SK-MEL-5 (cell line): ENCODE results near the gene PPP1R12C. TPM values are rescaled to one million over a fixed set of nuclear protein-coding genes. Genes with fewer than 3 reads are reported as not detected.
"Not testable (repeated sequence)": the region's sequence is repeated elsewhere in the genome, so short reads cannot be mapped to it uniquely, and the experiment has no call there.

ENCODE experiments used
- DNase-seq: peaks from one replicate; pipeline ENCODE4 v3.0.0-alpha.2; 2016; ENCODE audit warnings: low read depth, low spot score
- in situ Hi-C: cut with HindIII; loops from 2 replicates; pipeline ENCODE4 v1.10.0; 2016; ENCODE audit warnings: low sequenced_read_pairs, high pct_unique_total_duplicates, low pct_unique_long_range_greater_than_20kb
- total RNA-seq: library from RNA; depleted of rRNA; stranded (reverse); fragments of >200 nt; shearing (Covaris generic); gene quantifications from 2 replicates; pipeline ENCODE4 v1.2.3, GENCODE V29; 2014

PPP1R12C gene
- total RNA-seq, 1 experiment from 2014 or later: 35.1 TPM

- DNase-seq: no peak
- in situ Hi-C loops: no loop called here
Measured at GRCh38 chr19:55069865-55070197, 47.6 kb downstream of the PPP1R12C start.

GRCh38 chr19:55068950-55069864 is 48.2 kb downstream of the PPP1R12C start:
- DNase-seq: no peak
- in situ Hi-C loops: no loop called here

- DNase-seq: no peak
- in situ Hi-C loops: no loop called here
Measured at GRCh38 chr19:55067869-55068268, 49.6 kb downstream of the PPP1R12C start.

- no peak for DNase-seq
- in situ Hi-C loops: no loop called here
Measured at GRCh38 chr19:55066107-55066709, 51.2 kb downstream of the PPP1R12C start.

GRCh38 chr19:55065516-55065915 is 51.9 kb downstream of the PPP1R12C start:
- DNase-seq, in situ Hi-C loops: not testable (repeated sequence)

- in situ Hi-C loops: no loop called here
Measured at GRCh38 chr19:55063492-55063843, 54.0 kb downstream of the PPP1R12C start.

GRCh38 chr19:55062735-55063491 is 54.5 kb downstream of the PPP1R12C start, which contains the start of gene RDH13:
Gene RDH13, minus strand, starts transcription at chr19:55063148. Its CDS starts 116 bp downstream, at chr19:55063032.
- in situ Hi-C loops: no loop called here

More at GRCh38 chr19:55063492-55063843, 54.0 kb downstream of the PPP1R12C start:
- DNase-seq: no peak

GRCh38 chr19:55060287-55060686 is 57.1 kb downstream of the PPP1R12C start:
- DNase-seq, in situ Hi-C loops: not testable (repeated sequence)

More at GRCh38 chr19:55062735-55063491, 54.5 kb downstream of the PPP1R12C start, which contains the start of gene RDH13:
- peak; percentile 97 for DNase-seq

- DNase-seq: no peak
- in situ Hi-C loops: no loop called here
Measured at GRCh38 chr19:55058781-55059610, 58.4 kb downstream of the PPP1R12C start.

- in situ Hi-C loops: no loop called here
Measured at GRCh38 chr19:55056827-55057226, 60.6 kb downstream of the PPP1R12C start.

GRCh38 chr19:55053735-55054134 is 63.7 kb downstream of the PPP1R12C start:
- DNase-seq: no peak
- in situ Hi-C loops: no loop called here

More at GRCh38 chr19:55056827-55057226, 60.6 kb downstream of the PPP1R12C start:
- no peak for DNase-seq

- in situ Hi-C loops: no loop called here
- no peak for DNase-seq
Measured at GRCh38 chr19:55050749-55051532, 66.5 kb downstream of the PPP1R12C start.

- DNase-seq: no peak
- in situ Hi-C loops: no loop called here
Measured at GRCh38 chr19:55048446-55048845, 69.0 kb downstream of the PPP1R12C start.

- in situ Hi-C loops: no loop called here
- no peak for DNase-seq
Measured at GRCh38 chr19:55047951-55048350, 69.5 kb downstream of the PPP1R12C start.

- no peak for DNase-seq
- in situ Hi-C loops: no loop called here
Measured at GRCh38 chr19:55046975-55047622, 70.3 kb downstream of the PPP1R12C start.
